Neural progenitor cell (in vitro differentiated cells): ENCODE data around the gene PDE6A. TPM values are rescaled to one million over a fixed set of nuclear protein-coding genes. Genes with fewer than 3 reads are reported as not detected.
"Not testable (repeated sequence)": the region's sequence is repeated elsewhere in the genome, so short reads cannot be mapped to it uniquely, and the experiment has no call there.

Source experiments
- DNase-seq: peaks from one replicate; pipeline ENCODE4 v3.0.0-alpha.2; 2016; ENCODE audit warnings: low spot score
- H2AFZ ChIP-seq: fragments of 200-600 bp; sonication (generic); replicated peaks from 2 replicates; pipeline ENCODE4 v1.6.1; 2016; ENCODE audit warnings: antibody characterized with exemption
- H3F3A ChIP-seq: fragments of 200-600 bp; sonication (generic); 2 replicates; pipeline ENCODE4 v1.6.1; 2016; ENCODE audit warnings: antibody characterized with exemption, low read depth
- H3K27ac ChIP-seq: fragments of 200-600 bp; sonication (generic); 2 replicates; pipeline ENCODE4 v1.5.1; 2016; ENCODE audit warnings: mild to moderate bottlenecking
- H3K27me3 ChIP-seq: fragments of 200-600 bp; sonication (generic); 2 replicates; pipeline ENCODE4 v1.6.1; 2016; ENCODE audit warnings: mild to moderate bottlenecking, moderate library complexity
- H3K36me3 ChIP-seq: fragments of 200-600 bp; sonication (generic); 2 replicates; pipeline ENCODE4 v1.5.1; 2016
- H3K4me1 ChIP-seq: fragments of 200-600 bp; sonication (generic); 2 replicates; pipeline ENCODE4 v1.6.1; 2016; ENCODE audit warnings: mixed run types
- H3K4me2 ChIP-seq: fragments of 200-600 bp; sonication (generic); 2 replicates; pipeline ENCODE4 v1.6.1; 2016
- H3K4me3 ChIP-seq: fragments of 200-600 bp; sonication (generic); 2 replicates; pipeline ENCODE4 v1.5.1; 2016
- H3K79me2 ChIP-seq: fragments of 200-600 bp; sonication (generic); 2 replicates; pipeline ENCODE4 v1.6.1; 2016; ENCODE audit warnings: low read depth
- H3K9ac ChIP-seq: fragments of 200-600 bp; sonication (generic); 2 replicates; pipeline ENCODE4 v1.6.1; 2016
- H3K9me3 ChIP-seq: fragments of 200-600 bp; sonication (generic); 2 replicates; pipeline ENCODE4 v1.5.1; 2016; ENCODE audit warnings: low read depth
- H4K20me1 ChIP-seq: fragments of 200-600 bp; sonication (generic); 2 replicates; pipeline ENCODE4 v1.6.1; 2016; ENCODE audit warnings: low read depth
- H3K27ac Mint-ChIP-seq: 3 replicates; pipeline ENCODE4 v1.8.0; 2021; ENCODE audit warnings: mixed read lengths
- H3K27me3 Mint-ChIP-seq: 2 replicates; pipeline ENCODE4 v1.8.0; 2022; ENCODE audit warnings: low read depth, mild to moderate bottlenecking, inconsistent platforms, moderate library complexity, mixed read lengths; ENCODE audit not compliant: insufficient read depth
- H3K36me3 Mint-ChIP-seq: 3 replicates; pipeline ENCODE4 v1.8.0; 2021; ENCODE audit warnings: mixed read lengths
- H3K4me1 Mint-ChIP-seq: 3 replicates; pipeline ENCODE4 v1.8.0; 2021; ENCODE audit warnings: mixed read lengths
- H3K4me3 Mint-ChIP-seq: 3 replicates; pipeline ENCODE4 v1.8.0; 2021; ENCODE audit warnings: mild to moderate bottlenecking, moderate library complexity, mixed read lengths
- H3K9me3 Mint-ChIP-seq: 3 replicates; pipeline ENCODE4 v1.8.0; 2020; ENCODE audit warnings: mixed read lengths
- CTCF ChIP-seq: fragments of 200-600 bp; sonication (generic); IDR thresholded peaks from 2 replicates; pipeline ENCODE4 v1.5.1; 2017; ENCODE audit warnings: antibody characterized with exemption, mild to moderate bottlenecking
- EZH2 ChIP-seq: fragments of 200-600 bp; sonication (generic); IDR thresholded peaks from 2 replicates; pipeline ENCODE4 v1.6.1; 2017; ENCODE audit warnings: antibody characterized with exemption, mild to moderate bottlenecking, moderate library complexity
- EZH2phosphoT487 ChIP-seq: fragments of 200-600 bp; sonication (generic); IDR thresholded peaks from 2 replicates; pipeline ENCODE4 v1.6.1; 2017; ENCODE audit warnings: antibody characterized with exemption
- total RNA-seq: library from RNA; depleted of rRNA; stranded (reverse); fragments of >200 nt; gene quantifications from 2 replicates; pipeline ENCODE4 v1.2.3, GENCODE V29; 2015; ENCODE audit warnings: low replicate concordance

PDE6A gene
- total RNA-seq, 1 donor from 2014 or later: not detected

- no peak overlapping the region for H3K27ac Mint-ChIP-seq
These were observed 83.7 kb downstream of the PDE6A start for GRCh38 chr5:149860801-149861322.

GRCh38 chr5:149859746-149860145, 84.8 kb downstream of the PDE6A start:
- Histone ChIP-seq H3F3A (no peaks in the 10 kb centered on the region), H4K20me1 (no peaks in the 10 kb centered on the region), H3K9ac (no peak overlapping the region), H3K36me3 (no peaks in the 10 kb centered on the region), H3K79me2 (no peaks in the 10 kb centered on the region), H3K4me3 (no peak overlapping the region), H2AFZ (no peak overlapping the region), H3K27me3 (no peaks in the 10 kb centered on the region), H3K27ac (no peak overlapping the region), H3K9me3 (no peaks in the 10 kb centered on the region), H3K4me1 (peaks cover 3% of the 10 kb centered on the region), H3K4me2 (no peak overlapping the region)
- TF ChIP-seq EZH2: no peak
- TF ChIP-seq EZH2phosphoT487: no peak
- TF ChIP-seq CTCF: no peak
- no peak overlapping the region for H3K4me3 Mint-ChIP-seq
- no peak for DNase-seq
- peaks cover 6% of the 10 kb centered on the region for H3K27me3 Mint-ChIP-seq
- no peak overlapping the region for H3K27ac Mint-ChIP-seq
- H3K36me3 Mint-ChIP-seq: no peaks in the 10 kb centered on the region
- no peaks in the 10 kb centered on the region for H3K9me3 Mint-ChIP-seq
- H3K4me1 Mint-ChIP-seq: peaks cover 4% of the 10 kb centered on the region

More at GRCh38 chr5:149860801-149861322, 83.7 kb downstream of the PDE6A start:
- H3K27me3 ChIP-seq: no peaks in the 10 kb centered on the region
- no peaks in the 10 kb centered on the region for H3F3A ChIP-seq
- Mint-ChIP-seq H3K36me3 (no peaks in the 10 kb centered on the region), H3K4me3 (peak overlapping the region; percentile 6), H3K4me1 (peaks cover 4% of the 10 kb centered on the region), H3K9me3 (no peaks in the 10 kb centered on the region), H3K27me3 (peaks cover 6% of the 10 kb centered on the region)
- no peaks in the 10 kb centered on the region for H3K36me3 ChIP-seq
- no peak overlapping the region for H3K4me2 ChIP-seq
- H2AFZ ChIP-seq: peak overlapping the region; percentile 57
- DNase-seq: no peak
- no peak overlapping the region for H3K9ac ChIP-seq
- H3K27ac ChIP-seq: no peak overlapping the region
- H3K4me1 ChIP-seq: peaks cover 3% of the 10 kb centered on the region
- no peak overlapping the region for H3K4me3 ChIP-seq
- TF ChIP-seq EZH2: no peak
- no peak for TF ChIP-seq EZH2phosphoT487
- no peak for TF ChIP-seq CTCF
- no peaks in the 10 kb centered on the region for H3K9me3 ChIP-seq
- no peaks in the 10 kb centered on the region for H4K20me1 ChIP-seq
- H3K79me2 ChIP-seq: no peaks in the 10 kb centered on the region

GRCh38 chr5:149858481-149858880, 86.1 kb downstream of the PDE6A start:
- not testable (repeated sequence) for H3K36me3 Mint-ChIP-seq, H3K27ac Mint-ChIP-seq, H3K9me3 ChIP-seq, H3K4me3 Mint-ChIP-seq, DNase-seq, H3K27me3 Mint-ChIP-seq, H3K27me3 ChIP-seq, H3K4me3 ChIP-seq, H2AFZ ChIP-seq, H3K9me3 Mint-ChIP-seq, H4K20me1 ChIP-seq, H3K4me1 Mint-ChIP-seq, H3K4me2 ChIP-seq, H3K79me2 ChIP-seq, H3K27ac ChIP-seq, H3K9ac ChIP-seq, H3K4me1 ChIP-seq, H3F3A ChIP-seq, H3K36me3 ChIP-seq

- H3K27me3 ChIP-seq: no peaks in the 10 kb centered on the region
- no peaks in the 10 kb centered on the region for H3K9me3 Mint-ChIP-seq
- no peaks in the 10 kb centered on the region for H3K79me2 ChIP-seq
- H3K4me1 Mint-ChIP-seq: peaks cover 13% of the 10 kb centered on the region
- no peak overlapping the region for H3K27ac Mint-ChIP-seq
- H4K20me1 ChIP-seq: no peaks in the 10 kb centered on the region
- H3K4me3 ChIP-seq: no peak overlapping the region
- H3K36me3 ChIP-seq: no peaks in the 10 kb centered on the region
- no peak overlapping the region for H3K4me3 Mint-ChIP-seq
- no peak overlapping the region for H3K4me2 ChIP-seq
- no peak overlapping the region for H3K9ac ChIP-seq
- H3K4me1 ChIP-seq: peaks cover 7% of the 10 kb centered on the region
- peaks cover 4% of the 10 kb centered on the region for H3F3A ChIP-seq
- no peak overlapping the region for H2AFZ ChIP-seq
- no peaks in the 10 kb centered on the region for H3K36me3 Mint-ChIP-seq
- H3K27me3 Mint-ChIP-seq: peaks cover 5% of the 10 kb centered on the region
- no peak overlapping the region for H3K27ac ChIP-seq
- no peak for TF ChIP-seq CTCF
- no peak for TF ChIP-seq EZH2
- TF ChIP-seq EZH2phosphoT487: no peak
- no peak for DNase-seq
- H3K9me3 ChIP-seq: no peaks in the 10 kb centered on the region
These were observed 87.1 kb downstream of the PDE6A start for GRCh38 chr5:149857499-149857898.
